GM12892 (cell line): Measurements from ENCODE around the gene FCGR3A.
"Not testable (repeated sequence)": the region's sequence is repeated elsewhere in the genome, so short reads cannot be mapped to it uniquely, and the experiment has no call there.

ENCODE experiments used
- POLR2A ChIP-seq: IDR thresholded peaks from 2 replicates; pipeline ENCODE4 v1.6.1; 2011; ENCODE audit warnings: low read depth, low read length, control low read depth
- POLR2AphosphoS5 ChIP-seq: IDR thresholded peaks from 2 replicates; pipeline ENCODE4 v1.6.1; 2011; ENCODE audit warnings: low read depth, low read length, control low read depth

DNA sequence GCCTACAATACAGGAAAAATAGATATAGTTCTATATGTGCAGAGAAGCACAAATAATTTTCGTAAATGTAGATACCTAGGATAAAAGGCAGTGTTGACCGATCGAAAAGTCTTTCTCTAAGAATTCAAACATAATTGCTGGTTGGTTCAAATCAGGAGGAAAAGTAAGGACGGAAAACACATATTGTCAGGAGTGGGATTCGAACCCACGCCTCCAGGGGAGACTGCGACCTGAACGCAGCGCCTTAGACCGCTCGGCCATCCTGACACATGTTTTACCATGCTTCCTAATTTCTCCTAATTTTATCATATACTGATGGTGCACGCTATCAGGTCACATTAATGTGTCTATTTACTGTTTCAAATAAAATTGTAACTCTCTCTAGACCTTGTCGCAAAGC, 19.5 kb downstream of the FCGR3A start:
- not testable (repeated sequence) for TF ChIP-seq POLR2A, POLR2AphosphoS5
